Hindlimb muscle (tissue), 1 donor: ENCODE results near the gene SLC39A7. TPM values are rescaled to one million over a fixed set of nuclear protein-coding genes. Genes with fewer than 3 reads are reported as not detected.
"Not testable (repeated sequence)": the region's sequence is repeated elsewhere in the genome, so short reads cannot be mapped to it uniquely, and the experiment has no call there.

ENCODE experiments used
- DNase-seq: peaks from one replicate; pipeline ENCODE4 v3.0.0-alpha.2; 2013
- polyA plus RNA-seq: library from polyadenylated mRNA; unstranded; fragments of 120-200 nt; gene quantifications from one replicate; pipeline ENCODE4 v1.2.1, GENCODE V29; 2013; ENCODE audit not compliant: insufficient read length

Gene SLC39A7
- polyA plus RNA-seq, 1 donor, result 65.8 TPM

- DNase-seq, result no peak
These were observed 5.6 kb downstream of the SLC39A7 start for GRCh38 chr6:33206027-33206863.

GRCh38 chr6:33206864-33207551 lies 6.3 kb downstream of the SLC39A7 start:
- DNase-seq, result no peak

- peak; percentile 69 for DNase-seq
These were observed 7.0 kb downstream of the SLC39A7 start for GRCh38 chr6:33207552-33208090.

- DNase-seq, result peak; percentile 91
These were observed 7.7 kb downstream of the SLC39A7 start, which contains the start of gene RING1 for GRCh38 chr6:33208091-33208967. RING1 (plus strand) TSS chr6:33208500; CDS start chr6:33208823, 323 bp downstream.

GRCh38 chr6:33209856-33210255 lies 9.2 kb downstream of the SLC39A7 start:
- no peak for DNase-seq

GRCh38 chr6:33211136-33211535 lies 10.5 kb downstream of the SLC39A7 start:
- no peak for DNase-seq

GRCh38 chr6:33211666-33212422 lies 11.2 kb downstream of the SLC39A7 start:
- DNase-seq, result no peak

- no peak for DNase-seq
These were observed 12.1 kb downstream of the SLC39A7 start for GRCh38 chr6:33212857-33213165.

GRCh38 chr6:33213166-33213988 lies 12.7 kb downstream of the SLC39A7 start:
- no peak for DNase-seq

GRCh38 chr6:33213989-33214335 lies 13.3 kb downstream of the SLC39A7 start:
- DNase-seq, result no peak

GRCh38 chr6:33215271-33216116 lies 14.8 kb downstream of the SLC39A7 start:
- DNase-seq, result no peak

- DNase-seq, result no peak
These were observed 15.5 kb downstream of the SLC39A7 start for GRCh38 chr6:33216117-33216649.

- DNase-seq, result no peak
These were observed 16.6 kb downstream of the SLC39A7 start for GRCh38 chr6:33217246-33217645.

- no peak for DNase-seq
These were observed 17.0 kb downstream of the SLC39A7 start for GRCh38 chr6:33217681-33218080.

- not testable (repeated sequence) for DNase-seq
These were observed 25.9 kb downstream of the SLC39A7 start for GRCh38 chr6:33226503-33227120.

- no peak for DNase-seq
These were observed 34.6 kb downstream of the SLC39A7 start for GRCh38 chr6:33235221-33235634.

- no peak for DNase-seq
These were observed 35.7 kb downstream of the SLC39A7 start for GRCh38 chr6:33236328-33236727.

- no peak for DNase-seq
These were observed 36.2 kb downstream of the SLC39A7 start for GRCh38 chr6:33236852-33237251.

- no peak for DNase-seq
These were observed 37.1 kb downstream of the SLC39A7 start for GRCh38 chr6:33237741-33238140.
